Non-pigmented ciliary epithelial cell (primary cell): ENCODE measurements around the gene KRI1.
"Not testable (repeated sequence)": the region's sequence is repeated elsewhere in the genome, so short reads cannot be mapped to it uniquely, and the experiment has no call there.

Experiments used
- DNase-seq: peaks from one replicate; pipeline ENCODE4 v3.0.0-alpha.2; 2010; ENCODE audit warnings: low read depth

Gene KRI1

GRCh38 chr19:10575011-10575716 lies 9.4 kb upstream of the KRI1 start:
- DNase-seq, result no peak

- DNase-seq, result no peak
These were observed 8.7 kb upstream of the KRI1 start for GRCh38 chr19:10574462-10574861.

GRCh38 chr19:10573793-10574192 lies 8.0 kb upstream of the KRI1 start:
- not testable (repeated sequence) for DNase-seq

- peak; percentile 96 for DNase-seq
These were observed 3.2 kb upstream of the KRI1 start, which contains the start of gene CDKN2D for GRCh38 chr19:10568826-10569651. TSS of gene CDKN2D (minus strand) at chr19:10568979. CDS start at chr19:10568653, 326 bp downstream.

- DNase-seq, result no peak
These were observed 2.4 kb upstream of the KRI1 start for GRCh38 chr19:10568062-10568825.

GRCh38 chr19:10567656-10568055 lies 1.8 kb upstream of the KRI1 start:
- no peak for DNase-seq

- no peak for DNase-seq
These were observed 1.0 kb upstream of the KRI1 start for GRCh38 chr19:10566658-10567410.

- no peak for DNase-seq
These were observed 523 bp upstream of the KRI1 start for GRCh38 chr19:10566408-10566657.

GRCh38 chr19:10565028-10565566 lies 713 bp downstream of the KRI1 start:
- no peak for DNase-seq

- DNase-seq, result no peak
These were observed 3.2 kb downstream of the KRI1 start for GRCh38 chr19:10562609-10563008.

GRCh38 chr19:10560154-10560553 lies 5.7 kb downstream of the KRI1 start:
- DNase-seq, result no peak

- DNase-seq, result no peak
These were observed 8.1 kb downstream of the KRI1 start for GRCh38 chr19:10557603-10558197.

- no peak for DNase-seq
These were observed 10.2 kb downstream of the KRI1 start for GRCh38 chr19:10555610-10555973.

GRCh38 chr19:10554760-10555609 lies 10.8 kb downstream of the KRI1 start:
- DNase-seq, result no peak

GRCh38 chr19:10553943-10554381 lies 11.8 kb downstream of the KRI1 start:
- DNase-seq, result no peak

- no peak for DNase-seq
These were observed 12.6 kb downstream of the KRI1 start for GRCh38 chr19:10553087-10553667.

- DNase-seq, result no peak
These were observed 13.2 kb downstream of the KRI1 start for GRCh38 chr19:10552510-10553053.

- no peak for DNase-seq
These were observed 14.0 kb downstream of the KRI1 start for GRCh38 chr19:10551698-10552301.

GRCh38 chr19:10551006-10551405 lies 14.8 kb downstream of the KRI1 start:
- not testable (repeated sequence) for DNase-seq
